Loucy (cell line): ENCODE measurements around the gene CA11.

ENCODE experiments used
- H2AFZ ChIP-seq: fragments of 200-600 bp; sonication (generic); 2 replicates; pipeline ENCODE4 v1.6.0; 2016; ENCODE audit warnings: antibody characterized with exemption, mild to moderate bottlenecking, low read length, moderate library complexity
- H3F3A ChIP-seq: fragments of 200-600 bp; 2 replicates; pipeline ENCODE4 v1.6.0; 2016; ENCODE audit warnings: antibody characterized with exemption, low read depth, mild to moderate bottlenecking
- H3K27me3 ChIP-seq: fragments of 200-600 bp; sonication (generic); 2 replicates; pipeline ENCODE4 v1.6.1; 2014; ENCODE audit warnings: low read length, mild to moderate bottlenecking; ENCODE audit not compliant: insufficient read depth, poor library complexity, severe bottlenecking
- H3K36me3 ChIP-seq: fragments of 200-600 bp; sonication (generic); 2 replicates; pipeline ENCODE4 v1.6.1; 2016; ENCODE audit warnings: low read length; ENCODE audit not compliant: insufficient read depth
- H3K4me1 ChIP-seq: fragments of 200-600 bp; sonication (generic); 2 replicates; pipeline ENCODE4 v1.5.1; 2014; ENCODE audit warnings: low read length, mild to moderate bottlenecking; ENCODE audit not compliant: insufficient read depth, poor library complexity, severe bottlenecking
- H3K4me2 ChIP-seq: fragments of 200-600 bp; sonication (generic); 2 replicates; pipeline ENCODE4 v1.6.0; 2014; ENCODE audit warnings: antibody characterized with exemption, low read length, low read depth, mild to moderate bottlenecking; ENCODE audit not compliant: poor library complexity, severe bottlenecking
- H3K4me3 ChIP-seq: fragments of 200-600 bp; sonication (generic); 2 replicates; pipeline ENCODE4 v1.5.1; 2014; ENCODE audit warnings: low read length, mild to moderate bottlenecking, mixed read lengths; ENCODE audit not compliant: poor library complexity, severe bottlenecking
- H3K79me2 ChIP-seq: fragments of 200-600 bp; sonication (generic); 2 replicates; pipeline ENCODE4 v1.6.1; 2014; ENCODE audit warnings: low read length; ENCODE audit not compliant: insufficient read depth
- H3K9ac ChIP-seq: fragments of 200-600 bp; sonication (generic); 2 replicates; pipeline ENCODE4 v1.6.0; 2014; ENCODE audit warnings: mild to moderate bottlenecking, low read depth, low read length, moderate library complexity; ENCODE audit not compliant: poor library complexity, severe bottlenecking
- H3K9me2 ChIP-seq: fragments of 200-600 bp; sonication (generic); replicated peaks from 2 replicates; pipeline ENCODE4 v1.6.1; 2016; ENCODE audit warnings: low read depth, low read length, mixed read lengths
- H3K9me3 ChIP-seq: fragments of 200-600 bp; sonication (generic); 2 replicates; pipeline ENCODE4 v1.6.1; 2014; ENCODE audit warnings: mild to moderate bottlenecking, antibody characterized with exemption, low read length, low read depth; ENCODE audit not compliant: insufficient read depth
- H4K20me1 ChIP-seq: fragments of 200-600 bp; sonication (generic); 2 replicates; pipeline ENCODE4 v1.6.0; 2014; ENCODE audit warnings: antibody characterized with exemption, low read length, mild to moderate bottlenecking; ENCODE audit not compliant: insufficient read depth, poor library complexity, severe bottlenecking
- EZH2phosphoT487 ChIP-seq: fragments of 200-600 bp; IDR thresholded peaks from 2 replicates; pipeline ENCODE4 v1.6.1; 2018; ENCODE audit warnings: antibody characterized with exemption, mild to moderate bottlenecking, moderate library complexity, borderline replicate concordance
- TF ChIP-seq, protein P1 (sequence below): fragments of 200-600 bp; sonication (generic); conservative IDR thresholded peaks from 2 replicates; pipeline ENCODE4 v1.5.1; 2014; ENCODE audit warnings: mild to moderate bottlenecking, antibody characterized with exemption, low read length

Gene CA11

DNA sequence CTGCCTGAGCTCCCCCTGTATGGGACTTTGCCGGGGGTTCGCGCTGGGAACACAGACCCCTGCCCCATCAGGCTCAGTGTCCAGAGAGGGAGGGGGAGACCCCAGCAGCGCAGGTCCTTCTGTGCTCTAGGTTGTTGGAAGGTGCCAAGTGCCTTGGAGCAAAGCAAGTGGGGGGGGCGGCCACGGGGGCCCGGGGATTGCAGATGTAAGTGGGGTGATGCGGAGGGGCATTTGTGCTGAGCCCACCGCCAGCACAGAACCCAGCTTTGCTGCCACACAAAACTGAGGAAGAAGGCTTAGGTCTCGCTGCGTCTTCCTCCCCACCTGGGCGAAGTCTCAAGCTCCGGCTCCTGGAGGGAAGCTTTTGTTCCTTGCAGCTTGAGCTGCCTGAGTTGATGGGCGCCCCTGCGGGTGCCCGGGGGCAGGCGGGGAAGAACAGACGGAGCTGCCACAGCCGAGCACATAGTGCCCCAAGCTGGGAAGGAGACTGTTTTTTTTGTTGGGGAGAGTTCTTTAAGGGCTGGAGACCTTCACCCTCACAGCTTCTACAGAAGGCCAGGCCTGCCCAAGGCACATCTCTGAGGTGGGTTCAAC, 28.3 kb upstream of the CA11 start:
- Histone ChIP-seq H3K9me3 (no peaks in the 10 kb centered on the region), H3K9ac (no peak overlapping the region), H2AFZ (no peak overlapping the region), H3K79me2 (no peaks in the 10 kb centered on the region), H3K4me3 (no peak overlapping the region), H3K36me3 (no peaks in the 10 kb centered on the region), H3K9me2 (no peaks in the 10 kb centered on the region), H3F3A (no peaks in the 10 kb centered on the region), H3K4me2 (no peak overlapping the region), H4K20me1 (no peaks in the 10 kb centered on the region), H3K27me3 (no peaks in the 10 kb centered on the region), H3K4me1 (no peaks in the 10 kb centered on the region)
- TF ChIP-seq, protein P1, sequence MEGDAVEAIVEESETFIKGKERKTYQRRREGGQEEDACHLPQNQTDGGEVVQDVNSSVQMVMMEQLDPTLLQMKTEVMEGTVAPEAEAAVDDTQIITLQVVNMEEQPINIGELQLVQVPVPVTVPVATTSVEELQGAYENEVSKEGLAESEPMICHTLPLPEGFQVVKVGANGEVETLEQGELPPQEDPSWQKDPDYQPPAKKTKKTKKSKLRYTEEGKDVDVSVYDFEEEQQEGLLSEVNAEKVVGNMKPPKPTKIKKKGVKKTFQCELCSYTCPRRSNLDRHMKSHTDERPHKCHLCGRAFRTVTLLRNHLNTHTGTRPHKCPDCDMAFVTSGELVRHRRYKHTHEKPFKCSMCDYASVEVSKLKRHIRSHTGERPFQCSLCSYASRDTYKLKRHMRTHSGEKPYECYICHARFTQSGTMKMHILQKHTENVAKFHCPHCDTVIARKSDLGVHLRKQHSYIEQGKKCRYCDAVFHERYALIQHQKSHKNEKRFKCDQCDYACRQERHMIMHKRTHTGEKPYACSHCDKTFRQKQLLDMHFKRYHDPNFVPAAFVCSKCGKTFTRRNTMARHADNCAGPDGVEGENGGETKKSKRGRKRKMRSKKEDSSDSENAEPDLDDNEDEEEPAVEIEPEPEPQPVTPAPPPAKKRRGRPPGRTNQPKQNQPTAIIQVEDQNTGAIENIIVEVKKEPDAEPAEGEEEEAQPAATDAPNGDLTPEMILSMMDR = no peak
- TF ChIP-seq EZH2phosphoT487 = no peak

DNA sequence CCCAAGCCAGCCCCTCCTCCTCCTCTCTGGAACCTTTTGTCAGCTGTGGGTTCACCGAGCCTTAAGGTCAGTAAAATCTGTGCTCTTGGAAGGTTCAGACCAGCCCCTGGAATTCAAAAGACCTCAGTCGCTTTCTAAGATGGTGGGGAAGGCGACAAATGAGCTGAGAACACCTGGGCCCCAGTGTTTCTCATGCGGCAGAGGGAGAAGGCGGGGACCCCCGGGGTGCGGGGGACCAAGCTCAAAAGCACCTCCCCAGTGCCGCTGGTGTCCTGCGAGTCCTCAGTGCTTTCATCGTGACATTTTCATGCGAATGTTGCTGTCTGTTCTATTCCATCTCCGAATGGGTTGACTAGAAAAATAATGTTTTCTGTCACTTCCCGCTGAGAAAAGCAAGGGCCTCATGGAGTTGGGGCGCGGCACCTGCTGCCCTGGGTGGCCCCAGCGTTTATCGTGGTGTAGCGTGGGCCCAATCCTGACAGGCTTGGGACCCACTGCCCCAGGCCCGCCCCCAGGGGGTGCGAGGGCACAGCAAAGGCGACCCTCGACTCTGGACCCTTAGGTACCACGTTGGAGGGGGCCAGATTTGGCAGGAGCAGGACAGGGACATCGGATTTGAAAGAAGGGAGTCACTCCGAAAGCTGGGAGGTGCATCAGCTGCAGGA, 27.6 kb upstream of the CA11 start:
- Histone ChIP-seq H3K4me3 (no peak overlapping the region), H2AFZ (no peak overlapping the region), H3K4me2 (no peak overlapping the region), H3K79me2 (no peaks in the 10 kb centered on the region), H3F3A (no peaks in the 10 kb centered on the region), H3K4me1 (no peaks in the 10 kb centered on the region), H3K36me3 (no peaks in the 10 kb centered on the region), H3K9ac (no peak overlapping the region), H3K9me3 (no peaks in the 10 kb centered on the region), H4K20me1 (no peaks in the 10 kb centered on the region), H3K9me2 (no peaks in the 10 kb centered on the region), H3K27me3 (no peaks in the 10 kb centered on the region)
- TF ChIP-seq, protein P1 = no peak
- TF ChIP-seq EZH2phosphoT487 = no peak

DNA sequence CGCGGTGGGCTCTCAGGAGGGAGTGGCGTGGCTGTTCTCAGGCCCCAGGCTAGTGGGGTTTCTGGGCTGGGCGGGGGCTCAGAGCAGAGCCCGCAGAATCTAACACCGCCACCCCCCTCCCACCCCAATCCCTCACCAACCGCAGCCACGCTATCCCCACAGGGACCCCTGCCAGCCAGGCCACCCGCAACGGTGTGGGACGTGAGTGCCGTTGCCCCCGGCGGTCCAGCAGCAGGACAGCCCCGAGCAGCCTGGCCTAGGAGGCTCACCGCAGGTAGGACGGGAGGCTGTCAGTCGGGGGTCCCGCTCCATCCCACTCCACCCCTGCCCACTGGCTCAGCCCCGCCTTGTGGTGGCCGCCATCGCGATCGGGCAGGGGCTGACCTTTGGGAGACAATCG, 27.0 kb upstream of the CA11 start, which contains the start of gene NTN5:
Gene NTN5, minus strand, starts transcription at position 24 of the 400 bp plus-strand sequence. CDS start 2,031 bp downstream, outside the sequence.
- Histone ChIP-seq H3K9ac (no peak within 1 kb of the TSS), H4K20me1 (no peaks in the 10 kb centered on the region), H3K4me1 (no peaks in the 10 kb centered on the region), H3K36me3 (no peaks in the 10 kb centered on the region), H3K27me3 (no peaks in the 10 kb centered on the region), H3K9me2 (no peaks in the 10 kb centered on the region), H3K9me3 (no peaks in the 10 kb centered on the region), H3F3A (no peaks in the 10 kb centered on the region), H3K79me2 (no peaks in the 10 kb centered on the region), H3K4me2 (no peak within 1 kb of the TSS), H3K4me3 (no peak within 1 kb of the TSS), H2AFZ (no peak within 1 kb of the TSS)
- TF ChIP-seq, protein P1 = no peak
- no peak for TF ChIP-seq EZH2phosphoT487
